ENCODE results near the gene CABP5.

The CABP5 gene

DNA sequence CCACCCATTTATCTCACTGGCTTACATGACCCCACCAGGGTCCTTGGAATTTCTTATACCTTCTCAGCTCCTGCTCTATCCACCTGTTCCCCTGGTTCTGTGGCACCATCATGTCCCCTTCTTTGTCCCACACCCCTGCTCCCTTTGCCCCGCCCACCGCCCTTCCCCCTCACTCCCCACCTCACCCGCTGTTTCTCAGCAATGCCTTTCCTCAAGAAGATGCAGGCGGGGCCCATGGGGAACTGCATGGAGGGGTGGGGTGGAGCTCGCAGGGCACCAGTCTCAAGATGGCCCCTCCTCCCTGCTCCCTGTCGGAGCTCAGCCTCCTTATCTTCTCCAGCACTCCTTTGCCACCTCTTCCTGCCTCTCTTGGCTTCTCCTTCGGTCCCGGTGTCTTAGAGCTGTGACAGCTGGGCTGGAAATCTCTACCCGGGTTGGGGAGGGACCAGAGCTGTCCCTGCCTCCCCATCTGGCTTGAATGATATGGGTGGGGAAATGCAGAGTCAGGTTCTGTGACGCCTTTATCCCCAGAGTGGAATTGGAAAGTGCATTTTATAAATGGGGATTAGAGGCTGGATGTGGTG lies at the start of gene CABP5:
Gene CABP5 (minus strand): TSS at position 405 of the 584 bp plus-strand sequence. CDS start 157 bp downstream, at position 248.
- TF ChIP-seq GATA2 (IDR thresholded peaks at IDR 0.05; ENCODE audit: low read depth, low read length): no peak
- TF ChIP-seq GATA3 (IDR thresholded peaks at IDR 0.05; ENCODE audit: low read depth, low read length): no peak

DNA sequence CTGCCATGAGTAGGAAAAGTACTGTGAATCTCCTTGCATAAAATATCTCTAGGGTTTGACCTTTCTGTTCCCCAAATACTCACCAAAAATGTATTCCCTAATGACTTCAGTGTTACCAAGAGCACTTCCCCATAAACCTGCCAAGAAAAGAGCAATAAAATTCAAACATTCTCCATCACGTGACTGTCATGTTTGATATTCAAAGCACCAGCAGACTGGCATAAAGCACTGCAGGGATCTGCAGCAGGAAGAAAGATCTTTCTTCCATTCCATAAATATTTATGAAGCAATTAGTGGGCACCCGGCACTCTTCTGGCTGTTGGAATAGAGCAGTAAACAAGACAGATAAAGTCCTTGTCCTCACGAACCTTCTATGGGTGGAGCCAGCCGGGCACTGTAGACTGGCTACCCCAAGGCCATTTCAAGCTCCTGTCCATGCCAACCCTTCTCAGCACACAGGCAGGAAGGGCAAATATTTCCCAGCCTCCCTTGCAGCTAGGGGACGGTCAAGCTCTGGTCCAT lies 46.5 kb upstream of the CABP5 start:
- TF ChIP-seq GATA3 (IDR thresholded peaks at IDR 0.05; ENCODE audit: low read depth, low read length) (no peak), GATA2 (IDR thresholded peaks at IDR 0.05; ENCODE audit: low read depth, low read length) (no peak)

DNA sequence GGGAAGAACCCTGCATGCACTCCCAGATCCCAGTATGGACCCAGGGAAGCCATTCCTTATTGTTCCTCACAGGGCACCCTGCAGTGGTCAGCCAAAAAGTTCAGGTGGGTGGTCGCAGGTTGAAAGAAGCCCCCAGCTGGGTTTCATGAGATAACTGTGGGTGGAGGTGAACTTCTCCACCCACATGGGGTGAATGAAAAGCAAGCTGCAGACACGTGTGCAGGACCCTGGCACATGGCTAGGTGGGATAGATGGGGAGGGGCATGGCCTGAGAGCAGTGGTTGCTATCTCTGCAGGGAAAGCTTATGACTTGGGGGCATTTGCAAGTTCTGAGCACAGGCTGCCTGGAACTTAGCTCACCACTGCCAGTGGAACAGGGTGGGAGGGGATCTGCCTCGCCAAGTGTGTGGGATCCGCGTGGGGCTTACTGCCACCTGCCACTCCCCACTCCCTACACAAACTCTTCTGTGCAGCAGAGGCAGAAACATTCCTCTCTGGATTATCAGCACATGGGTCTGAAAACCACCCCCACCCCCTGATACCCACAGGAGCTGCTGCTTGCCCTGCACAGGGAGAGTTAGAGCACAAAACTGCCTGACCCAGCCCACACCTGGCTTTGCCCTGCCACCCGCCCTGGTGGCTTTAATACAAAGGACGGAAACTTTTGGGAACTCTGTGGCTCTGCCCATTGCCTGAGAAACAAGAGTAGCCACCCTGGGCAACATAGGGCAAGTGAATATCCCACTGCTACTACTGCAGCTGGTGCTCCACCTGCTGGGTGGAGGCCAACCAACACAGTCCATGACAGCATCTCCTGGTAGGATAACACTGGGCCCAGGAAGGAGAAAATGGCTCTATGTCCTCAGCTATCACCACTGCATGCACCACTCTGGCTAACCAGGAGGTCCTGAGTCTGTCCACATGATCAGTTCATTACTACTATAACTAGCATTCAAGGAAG lies 42.3 kb upstream of the CABP5 start:
- TF ChIP-seq GATA2 (IDR thresholded peaks at IDR 0.05; ENCODE audit: low read depth, low read length): no peak
- no peak for TF ChIP-seq GATA3 (IDR thresholded peaks at IDR 0.05; ENCODE audit: low read depth, low read length)

DNA sequence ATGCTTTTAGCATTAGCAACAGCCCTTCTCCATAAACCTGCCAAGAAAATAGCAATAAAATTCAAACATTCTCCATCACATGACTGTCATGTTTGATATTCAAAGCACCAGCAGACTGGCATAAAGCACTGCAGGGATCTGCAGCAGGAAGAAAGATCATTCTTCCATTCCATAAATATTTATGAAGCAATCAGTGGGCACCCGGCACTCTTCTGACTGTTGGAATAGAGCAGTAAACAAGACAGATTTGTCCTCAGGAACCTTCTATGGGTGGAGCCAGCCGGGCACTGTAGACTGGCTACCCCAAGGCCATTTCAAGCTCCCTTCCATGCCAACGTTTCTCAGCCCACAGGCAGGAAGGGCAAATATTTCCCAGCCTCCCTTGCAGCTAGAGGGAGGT lies 41.2 kb upstream of the CABP5 start:
- no peak for TF ChIP-seq GATA2 (IDR thresholded peaks at IDR 0.05; ENCODE audit: low read depth, low read length)
- no peak for TF ChIP-seq GATA3 (IDR thresholded peaks at IDR 0.05; ENCODE audit: low read depth, low read length)

DNA sequence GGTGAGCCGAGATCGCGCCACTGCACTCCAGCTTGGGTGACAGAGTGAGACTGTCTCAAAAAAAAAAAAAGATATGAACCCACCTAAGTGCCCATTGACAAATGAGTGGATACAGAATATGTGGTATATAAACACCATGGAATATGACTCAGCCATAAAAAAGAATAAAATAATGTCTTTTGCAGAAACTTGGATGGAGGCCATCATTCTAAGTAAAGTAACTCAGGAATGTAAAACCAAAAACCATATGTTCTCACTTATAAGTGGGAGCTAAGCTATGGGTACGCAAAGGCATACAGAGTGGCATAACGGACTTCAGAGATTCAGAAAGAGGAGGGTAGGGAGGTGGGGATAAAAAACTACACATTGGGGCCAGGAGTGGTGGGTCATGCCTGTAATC lies 37.2 kb upstream of the CABP5 start:
- TF ChIP-seq GATA3 (IDR thresholded peaks at IDR 0.05; ENCODE audit: low read depth, low read length) (no peak), GATA2 (IDR thresholded peaks at IDR 0.05; ENCODE audit: low read depth, low read length) (no peak)

DNA sequence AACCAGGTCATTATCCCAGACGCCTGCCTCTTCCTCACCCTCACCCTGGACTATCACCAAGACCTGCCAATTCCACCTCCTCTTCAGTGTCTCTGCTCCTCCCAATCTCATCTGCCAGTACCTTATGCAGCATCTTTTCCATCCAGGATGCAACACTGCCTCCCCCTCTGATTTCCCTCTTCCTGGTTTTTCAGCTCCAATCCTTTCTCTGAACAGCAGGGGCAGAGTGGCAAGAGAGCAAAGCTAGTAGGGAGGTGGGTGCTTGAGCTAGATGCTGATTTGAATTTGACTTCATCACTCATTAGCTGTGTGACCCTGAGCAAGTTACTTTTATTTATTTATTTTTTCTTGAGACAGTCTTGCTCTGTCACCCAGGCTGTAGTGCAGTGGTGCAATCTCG lies 25.6 kb upstream of the CABP5 start:
- TF ChIP-seq GATA2 (IDR thresholded peaks at IDR 0.05; ENCODE audit: low read depth, low read length): no peak
- no peak for TF ChIP-seq GATA3 (IDR thresholded peaks at IDR 0.05; ENCODE audit: low read depth, low read length)

DNA sequence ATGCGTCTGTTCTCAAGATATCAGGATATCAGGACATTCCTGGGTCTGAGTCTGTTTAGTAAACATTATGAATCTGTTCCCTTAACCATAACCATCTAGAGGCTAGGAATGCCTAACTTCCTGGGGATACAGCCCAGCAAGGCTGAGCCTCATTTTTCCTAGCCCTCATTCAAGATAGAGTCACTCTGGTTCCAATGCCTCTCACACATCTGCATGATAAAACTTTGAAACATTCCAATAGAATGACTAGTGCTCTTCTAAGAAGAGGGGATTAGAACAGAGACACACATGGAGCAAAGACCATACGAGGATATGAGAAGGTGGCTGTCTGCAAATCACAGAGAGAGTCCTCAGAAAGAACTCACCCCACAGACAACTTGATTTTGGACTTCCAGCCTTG lies 20.6 kb upstream of the CABP5 start:
- TF ChIP-seq GATA3 (IDR thresholded peaks at IDR 0.05; ENCODE audit: low read depth, low read length) (no peak), GATA2 (IDR thresholded peaks at IDR 0.05; ENCODE audit: low read depth, low read length) (no peak)

DNA sequence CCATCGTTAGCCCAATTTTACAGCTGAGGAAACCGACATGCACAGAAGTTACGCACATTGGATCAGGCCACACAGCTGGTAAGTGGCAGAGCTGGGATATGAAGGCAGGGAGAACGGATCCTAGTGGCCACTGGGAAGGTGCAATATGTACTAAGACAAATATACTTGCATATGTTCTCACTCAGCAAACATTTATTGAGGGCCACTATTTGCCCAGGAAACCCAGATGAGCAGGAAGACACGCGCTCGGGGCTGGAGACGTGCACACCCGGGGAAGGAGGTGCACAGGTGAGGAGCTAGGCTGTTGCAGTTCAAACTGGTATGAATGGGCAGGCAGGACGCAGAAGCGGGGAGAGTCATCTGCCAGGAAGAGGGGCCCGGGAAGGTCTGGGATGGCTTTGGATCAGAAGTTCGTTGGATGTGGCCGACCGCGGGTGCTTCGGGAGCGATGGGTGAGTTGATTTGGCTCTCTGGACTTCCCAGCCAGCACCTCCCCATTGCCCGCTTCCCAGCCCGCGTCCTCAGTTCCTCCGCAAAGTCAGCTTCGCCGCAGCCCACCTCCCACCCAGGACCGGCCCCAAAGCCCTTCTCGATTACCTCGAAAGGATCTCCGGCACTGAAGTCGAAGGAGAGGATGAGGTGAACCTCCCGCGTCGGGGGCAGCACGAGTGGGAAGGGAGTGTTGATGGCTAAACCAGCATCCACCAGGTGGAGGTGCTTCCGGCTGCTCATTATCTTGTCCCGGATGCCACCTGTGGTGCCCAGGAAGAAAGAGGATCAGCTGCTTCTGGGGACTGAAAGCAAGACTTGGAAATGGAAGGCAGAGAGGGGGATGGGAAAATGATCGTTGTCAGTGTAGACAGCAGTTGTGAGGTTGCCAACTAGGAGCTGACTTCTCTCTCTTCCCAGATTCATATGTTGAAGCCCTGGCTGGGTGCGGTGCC lies 17.8 kb upstream of the CABP5 start:
- TF ChIP-seq GATA2 (IDR thresholded peaks at IDR 0.05; ENCODE audit: low read depth, low read length) (no peak), GATA3 (IDR thresholded peaks at IDR 0.05; ENCODE audit: low read depth, low read length) (no peak)

DNA sequence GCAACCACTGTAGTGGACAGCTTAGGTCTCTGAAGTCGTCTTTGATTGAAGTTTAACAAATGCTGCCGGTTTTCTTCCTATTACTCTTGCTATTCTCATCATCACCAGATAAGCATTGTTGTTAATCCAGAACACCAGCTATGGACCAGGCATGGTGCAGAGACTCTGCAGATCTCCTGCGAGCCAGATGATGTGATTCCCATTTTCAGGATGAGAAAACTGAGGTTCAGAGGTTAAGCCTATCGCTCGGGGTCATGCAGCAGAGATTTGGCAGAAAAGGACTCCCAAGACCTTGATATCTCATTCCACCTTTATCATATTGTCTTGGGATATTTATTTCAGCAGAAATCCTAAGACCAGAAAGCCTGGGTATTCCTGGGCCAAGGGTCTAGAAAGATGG lies 16.5 kb upstream of the CABP5 start:
- TF ChIP-seq GATA2 (IDR thresholded peaks at IDR 0.05; ENCODE audit: low read depth, low read length) (no peak), GATA3 (IDR thresholded peaks at IDR 0.05; ENCODE audit: low read depth, low read length) (no peak)

DNA sequence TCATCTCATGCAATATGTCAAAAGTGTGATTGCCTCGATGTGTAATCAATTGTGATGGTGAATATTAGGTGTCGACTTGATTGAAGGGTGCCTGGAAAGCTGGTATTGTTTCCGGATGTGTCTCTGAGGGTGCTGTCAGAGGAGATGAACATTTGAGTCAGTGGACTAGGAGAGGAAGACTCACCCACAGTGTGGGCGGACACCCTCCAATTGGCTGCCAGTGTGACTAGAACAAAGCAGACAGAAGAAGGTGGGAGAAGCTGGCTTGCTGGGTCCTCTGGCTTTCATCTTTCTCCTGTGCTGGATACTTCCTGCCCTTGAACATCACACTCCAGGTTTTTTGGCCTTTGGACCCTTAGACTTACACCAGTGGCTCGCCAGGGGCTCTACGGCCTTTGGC lies 15.5 kb upstream of the CABP5 start:
- no peak for TF ChIP-seq GATA3 (IDR thresholded peaks at IDR 0.05; ENCODE audit: low read depth, low read length)
- TF ChIP-seq GATA2 (IDR thresholded peaks at IDR 0.05; ENCODE audit: low read depth, low read length): no peak

DNA sequence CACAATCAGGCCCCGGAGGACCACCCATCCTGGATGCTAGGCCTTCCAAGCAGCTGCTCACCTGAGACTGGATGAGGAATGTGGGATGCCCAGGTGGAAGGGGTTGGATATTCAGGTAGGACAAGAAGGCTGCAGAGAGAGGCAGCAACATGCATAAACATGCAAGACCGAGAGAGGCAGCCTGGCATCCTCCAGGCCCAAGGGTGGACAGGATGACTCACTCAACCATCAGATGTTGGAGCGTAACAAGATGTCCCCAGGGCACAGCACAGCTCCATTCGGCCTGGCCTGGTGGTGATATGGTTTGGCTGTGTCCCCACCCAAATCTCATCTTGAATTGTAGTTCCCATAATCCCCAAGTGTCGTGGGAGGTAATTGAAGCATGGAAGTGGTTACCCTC lies 10.0 kb upstream of the CABP5 start:
- TF ChIP-seq GATA3 (IDR thresholded peaks at IDR 0.05; ENCODE audit: low read depth, low read length): no peak
- no peak for TF ChIP-seq GATA2 (IDR thresholded peaks at IDR 0.05; ENCODE audit: low read depth, low read length)

DNA sequence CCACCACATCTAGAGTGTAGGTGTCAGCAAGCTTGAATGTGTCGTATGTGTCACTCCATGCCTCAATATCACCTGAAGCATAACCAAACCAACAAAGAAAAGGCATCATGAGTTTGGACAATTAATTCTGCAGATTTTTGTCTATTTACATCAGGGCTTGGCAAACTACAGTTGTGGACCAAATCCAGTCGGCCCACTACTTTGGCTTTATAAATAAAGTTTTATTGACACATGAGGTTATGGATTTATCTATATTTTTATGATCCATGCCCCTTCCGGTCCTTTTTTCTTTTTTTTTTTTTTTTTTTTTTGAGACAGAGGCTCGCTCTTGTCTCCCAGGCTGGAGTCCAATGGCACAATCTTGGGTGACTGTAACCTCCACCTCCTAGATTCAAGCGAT lies 9.2 kb upstream of the CABP5 start:
- TF ChIP-seq GATA2 (IDR thresholded peaks at IDR 0.05; ENCODE audit: low read depth, low read length): no peak
- no peak for TF ChIP-seq GATA3 (IDR thresholded peaks at IDR 0.05; ENCODE audit: low read depth, low read length)

DNA sequence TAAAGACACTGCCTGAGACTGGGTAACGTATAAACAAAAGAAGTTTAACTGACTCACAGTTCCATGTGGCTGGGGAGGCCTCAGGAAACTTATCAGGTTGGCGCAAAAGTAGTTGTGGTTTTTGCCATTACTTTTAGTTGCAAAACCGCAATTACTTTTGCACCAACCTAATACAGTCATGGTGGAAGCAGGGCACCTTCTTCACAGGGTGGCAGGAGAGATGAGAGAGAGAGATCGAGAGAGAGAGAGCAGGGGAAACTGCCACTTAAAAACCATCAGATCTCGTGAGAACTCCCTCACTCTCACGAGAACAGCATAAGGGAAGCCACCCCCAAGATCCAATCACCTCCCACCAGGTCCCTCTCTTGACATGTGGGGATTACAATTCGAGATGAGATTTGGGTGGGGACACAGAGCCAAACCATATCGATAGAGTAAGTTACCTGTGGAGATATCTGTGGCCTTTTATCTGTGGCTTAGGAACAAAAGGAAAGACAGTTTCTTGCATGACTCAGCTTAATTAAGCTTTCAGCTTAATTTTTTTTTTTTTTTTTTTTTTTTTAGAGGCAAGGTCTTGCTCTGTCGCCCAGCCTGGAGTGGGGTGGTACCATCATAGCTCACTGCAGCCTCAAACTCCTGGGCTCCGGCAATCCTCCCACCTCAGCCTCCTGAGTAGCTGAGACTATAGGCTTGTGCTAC lies 7.6 kb upstream of the CABP5 start:
- TF ChIP-seq GATA3 (IDR thresholded peaks at IDR 0.05; ENCODE audit: low read depth, low read length): no peak
- TF ChIP-seq GATA2 (IDR thresholded peaks at IDR 0.05; ENCODE audit: low read depth, low read length): no peak
